AG04449 (cell line): Measurements from ENCODE around the gene RAC2.

Experiments used
- CTCF ChIA-PET: fragments of 350-600 bp; formaldehyde crosslinking; extraction: SDS; loops from one replicate; lab custom pipeline; 2021; ENCODE audit warnings: antibody characterized with exemption; lab: Yijun Ruan, JAX
- POLR2A ChIA-PET: fragments of 400-600, 350-600 bp; formaldehyde crosslinking; extraction: SDS; loops from one replicate; lab custom pipeline; 2020; ENCODE audit warnings: antibody characterized with exemption, inconsistent platforms; lab: Yijun Ruan, JAX
- DNase-seq: peaks from one replicate; pipeline ENCODE4 v3.0.0-alpha.2; 2010; ENCODE audit warnings: low read depth, low spot score
- H3K4me3 ChIP-seq: 2 replicates; pipeline ENCODE4 v1.5.1; 2011; ENCODE audit warnings: low read depth, mild to moderate bottlenecking, control low read depth, low read length
- CTCF ChIP-seq: IDR thresholded peaks from one replicate; pipeline ENCODE4 v1.5.1; 2011; ENCODE audit warnings: mild to moderate bottlenecking, moderate library complexity, low read length, control low read depth, inconsistent platforms; ENCODE audit not compliant: insufficient read depth; ENCODE audit errors: missing control alignments

RAC2 gene

GRCh38 chr22:37244114-37244921 lies at the start of gene RAC2:
TSS of gene RAC2 (minus strand) at chr22:37244269. CDS start at chr22:37244148, 121 bp downstream.
- H3K4me3 ChIP-seq: peak within 1 kb of the TSS; percentile 60
- ChIA-PET CTCF (interaction anchor here (1.0 to 10.1 kb wide), 7 partner anchors 14 to 167 kb away, joined by 3 to 162 read pairs (median 9); no protein-coding TSS in a partner anchor), POLR2A (no interaction called here)
- DNase-seq: no peak
- TF ChIP-seq CTCF: no peak

- no peak for DNase-seq
- no peak for TF ChIP-seq CTCF
- no peak overlapping the region for H3K4me3 ChIP-seq
- ChIA-PET POLR2A (no interaction called here), CTCF (interaction anchor here (1.4 to 1.6 kb wide), 2 partner anchors 10 to 32 kb away, joined by 6 read pairs; no protein-coding TSS in a partner anchor)
Observed at GRCh38 chr22:37293172-37293571, 49.1 kb upstream of the RAC2 start.

GRCh38 chr22:37292641-37293040 lies 48.6 kb upstream of the RAC2 start:
- TF ChIP-seq CTCF: no peak
- POLR2A ChIA-PET: no interaction called here
- CTCF ChIA-PET: interaction anchor here (0.7 to 1.6 kb wide), 3 partner anchors 9 to 32 kb away, joined by 3 to 6 read pairs (median 6); no protein-coding TSS in a partner anchor

GRCh38 chr22:37291559-37292298 lies 47.7 kb upstream of the RAC2 start:
- H3K4me3 ChIP-seq: no peak overlapping the region
- ChIA-PET CTCF (interaction anchor here (0.7 to 1.4 kb wide), 3 partner anchors 18 to 31 kb away, joined by 3 to 6 read pairs (median 3); no protein-coding TSS in a partner anchor), POLR2A (no interaction called here)
- no peak for TF ChIP-seq CTCF
- DNase-seq: no peak

More at GRCh38 chr22:37292641-37293040, 48.6 kb upstream of the RAC2 start:
- DNase-seq: no peak
- no peak overlapping the region for H3K4me3 ChIP-seq

DNA sequence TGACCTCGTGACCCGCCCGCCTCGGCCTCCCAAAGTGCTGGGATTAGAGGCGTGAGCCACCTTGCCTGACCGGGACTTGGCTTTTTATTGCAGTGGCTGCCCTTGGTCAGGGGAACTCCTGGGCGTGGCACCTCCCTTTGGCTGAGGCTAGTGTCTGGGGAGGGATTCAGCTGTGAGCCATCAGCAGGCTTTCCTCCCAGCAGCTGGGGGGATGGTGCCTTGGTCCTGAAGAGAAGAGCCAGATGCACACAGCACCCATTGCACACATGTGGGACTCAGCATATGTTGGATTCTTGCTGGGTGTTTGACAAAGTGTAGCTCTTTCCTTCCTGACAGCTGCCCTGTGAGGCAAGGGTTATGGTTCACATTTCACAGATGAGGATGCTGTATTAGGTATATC lies 46.7 kb upstream of the RAC2 start:
- POLR2A ChIA-PET: no interaction called here
- CTCF ChIA-PET: interaction anchor here (1.2 to 1.6 kb wide), 2 partner anchors 23 to 31 kb away, joined by 3 to 5 read pairs; no protein-coding TSS in a partner anchor
- TF ChIP-seq CTCF: no peak
- no peak for DNase-seq
- H3K4me3 ChIP-seq: no peak overlapping the region
